Measurements from ENCODE around the gene SLX9.
A peak's percentile ranks its signal among the peaks of the same experiment; 100 is the strongest.

SLX9 gene

DNA sequence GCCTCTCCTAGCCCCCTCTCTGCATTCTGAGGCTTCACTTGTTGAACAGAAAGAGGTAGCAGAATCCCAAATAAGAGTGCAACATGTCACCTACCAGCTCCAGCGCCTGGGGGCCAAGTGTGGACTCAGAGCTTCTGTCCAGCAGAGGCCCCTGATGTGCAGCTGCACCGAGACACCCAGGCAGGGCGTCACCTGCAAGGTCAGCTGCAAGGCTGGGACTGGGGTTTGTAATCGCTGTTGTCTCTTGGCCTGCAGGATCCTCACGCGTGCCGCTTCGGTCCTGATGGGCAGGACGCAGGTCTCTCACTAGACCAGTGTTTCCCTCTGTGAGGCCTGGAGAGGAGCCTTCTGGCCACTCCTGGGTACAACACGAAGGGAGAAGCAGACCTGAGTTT is 4.3 kb upstream of the SLX9 start:
- Histone ChIP-seq H2BK5ac (ENCODE audit: low read depth, low read length, poor library complexity, severe bottlenecking) (no peak overlapping the region), H3K4me3 (ENCODE audit: insufficient read depth in 1 of 2, low read depth in 1 of 2, low read length in 2 of 2) (no peak overlapping the region), H4K91ac (ENCODE audit: low read length) (no peak overlapping the region), H4K8ac (ENCODE audit: low read length) (no peak overlapping the region), H3K18ac (ENCODE audit: low read depth in 1 of 2, low read length in 2 of 2) (no peak overlapping the region), H3K4ac (ENCODE audit: low read depth in 1 of 2, low read length in 2 of 2) (no peak overlapping the region), H3K9me3 (ENCODE audit: control insufficient read depth, low read length) (no peaks in the 10 kb centered on the region), H2AK5ac (ENCODE audit: low read length, severe bottlenecking) (no peak overlapping the region), H3K9ac (ENCODE audit: low read length) (no peak overlapping the region), H3K27ac (ENCODE audit: low read length, poor library complexity, severe bottlenecking) (no peak overlapping the region), H2BK120ac (ENCODE audit: low read depth, low read length) (no peak overlapping the region), H2BK15ac (ENCODE audit: low read depth, poor library complexity, severe bottlenecking) (no peak overlapping the region), H3K79me1 (replicated peaks; ENCODE audit: low read length, poor library complexity, severe bottlenecking) (no peaks in the 10 kb centered on the region), H2BK12ac (ENCODE audit: low read length in 2 of 2) (no peak overlapping the region), H3K14ac (ENCODE audit: low read length in 2 of 2) (no peak overlapping the region), H2AFZ (ENCODE audit: low read depth, low read length) (no peak overlapping the region), H3K4me2 (ENCODE audit: low read length, poor library complexity, severe bottlenecking) (no peak overlapping the region), H3K36me3 (ENCODE audit: control insufficient read depth in 1 of 2, insufficient read depth in 2 of 2, low read depth in 1 of 2, low read length in 2 of 2) (no peaks in the 10 kb centered on the region), H3K4me1 (ENCODE audit: control insufficient read depth, insufficient read depth, low read depth, low read length) (peaks cover 27% of the 10 kb centered on the region), H3K23ac (ENCODE audit: low read length in 2 of 2) (no peak overlapping the region), H3K27me3 (ENCODE audit: control insufficient read depth in 1 of 2, insufficient read depth in 1 of 2, low read length in 2 of 2) (peaks cover 35 to 62% of the 10 kb centered on the region in 2 experiments)
- WGBS: 96% methylated on average over 9 of the region's 10 CpGs
- DNase-seq: no peak

DNA sequence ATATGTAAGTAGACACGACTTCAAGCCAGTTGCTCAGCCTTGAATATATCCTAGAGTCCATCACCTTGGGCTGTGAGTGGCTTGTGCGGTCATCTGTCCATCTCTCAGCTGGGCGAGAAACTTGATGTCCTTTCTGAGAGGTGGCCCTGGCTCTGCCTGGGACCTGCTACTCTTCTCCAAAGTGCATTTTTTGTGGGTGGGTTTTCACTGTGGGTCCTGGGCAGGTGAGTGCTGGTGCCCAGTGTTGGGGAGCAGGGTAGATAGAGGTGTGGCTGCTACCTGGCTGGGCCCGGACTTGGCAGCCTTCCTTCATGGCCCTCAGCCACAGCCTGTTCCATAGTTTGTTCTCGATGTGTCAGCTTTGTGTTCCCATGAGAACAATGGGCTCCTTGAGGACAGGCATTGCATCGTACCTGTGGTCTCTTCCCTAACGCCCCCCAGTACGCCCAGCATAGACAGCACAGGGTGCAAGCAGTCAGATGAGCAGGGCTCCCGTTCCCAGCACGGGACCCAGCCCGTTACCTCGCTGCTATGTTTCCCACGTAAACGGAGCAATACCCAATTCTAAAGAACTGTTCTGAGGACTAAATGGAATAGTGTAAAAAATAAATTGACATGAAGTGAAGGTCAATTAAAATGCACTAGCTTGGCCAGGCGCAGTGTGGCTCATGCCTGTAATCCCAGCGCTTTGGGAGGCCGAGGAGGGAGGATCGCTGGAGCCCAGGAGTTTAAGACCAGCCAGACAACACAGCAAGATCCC is 877 bp upstream of the SLX9 start:
- Histone ChIP-seq H3K4ac (ENCODE audit: low read depth in 1 of 2, low read length in 2 of 2) (no peak overlapping the region), H2AFZ (ENCODE audit: low read depth, low read length) (no peak overlapping the region), H3K79me1 (replicated peaks; ENCODE audit: low read length, poor library complexity, severe bottlenecking) (peaks cover 19% of the 10 kb centered on the region), H3K27me3 (ENCODE audit: control insufficient read depth in 1 of 2, insufficient read depth in 1 of 2, low read length in 2 of 2) (peaks cover 5 to 32% of the 10 kb centered on the region in 2 experiments), H3K14ac (ENCODE audit: low read length in 2 of 2) (no peak overlapping the region), H3K9me3 (ENCODE audit: control insufficient read depth, low read length) (no peaks in the 10 kb centered on the region), H2BK15ac (ENCODE audit: low read depth, poor library complexity, severe bottlenecking) (no peak overlapping the region), H3K36me3 (ENCODE audit: control insufficient read depth in 1 of 2, insufficient read depth in 2 of 2, low read depth in 1 of 2, low read length in 2 of 2) (peaks cover 10 to 15% of the 10 kb centered on the region in 2 experiments), H2AK5ac (ENCODE audit: low read length, severe bottlenecking) (no peak overlapping the region), H4K8ac (ENCODE audit: low read length) (no peak overlapping the region), H4K91ac (ENCODE audit: low read length) (no peak overlapping the region), H3K27ac (ENCODE audit: low read length, poor library complexity, severe bottlenecking) (no peak overlapping the region), H3K18ac (ENCODE audit: low read depth in 1 of 2, low read length in 2 of 2) (no peak overlapping the region), H3K23ac (ENCODE audit: low read length in 2 of 2) (no peak overlapping the region), H3K4me2 (ENCODE audit: low read length, poor library complexity, severe bottlenecking) (peak overlapping the region; percentile 76), H2BK120ac (ENCODE audit: low read depth, low read length) (no peak overlapping the region), H2BK5ac (ENCODE audit: low read depth, low read length, poor library complexity, severe bottlenecking) (no peak overlapping the region), H3K4me1 (ENCODE audit: control insufficient read depth, insufficient read depth, low read depth, low read length) (peaks cover 12% of the 10 kb centered on the region), H3K4me3 (ENCODE audit: insufficient read depth in 1 of 2, low read depth in 1 of 2, low read length in 2 of 2) (peak overlapping the region; percentile 69 to 93), H2BK12ac (ENCODE audit: low read length in 2 of 2) (no peak overlapping the region), H3K9ac (ENCODE audit: low read length) (peak overlapping the region; percentile 93)
- WGBS: 93% methylated on average over 18 of the region's 18 CpGs
- no peak for DNase-seq

DNA sequence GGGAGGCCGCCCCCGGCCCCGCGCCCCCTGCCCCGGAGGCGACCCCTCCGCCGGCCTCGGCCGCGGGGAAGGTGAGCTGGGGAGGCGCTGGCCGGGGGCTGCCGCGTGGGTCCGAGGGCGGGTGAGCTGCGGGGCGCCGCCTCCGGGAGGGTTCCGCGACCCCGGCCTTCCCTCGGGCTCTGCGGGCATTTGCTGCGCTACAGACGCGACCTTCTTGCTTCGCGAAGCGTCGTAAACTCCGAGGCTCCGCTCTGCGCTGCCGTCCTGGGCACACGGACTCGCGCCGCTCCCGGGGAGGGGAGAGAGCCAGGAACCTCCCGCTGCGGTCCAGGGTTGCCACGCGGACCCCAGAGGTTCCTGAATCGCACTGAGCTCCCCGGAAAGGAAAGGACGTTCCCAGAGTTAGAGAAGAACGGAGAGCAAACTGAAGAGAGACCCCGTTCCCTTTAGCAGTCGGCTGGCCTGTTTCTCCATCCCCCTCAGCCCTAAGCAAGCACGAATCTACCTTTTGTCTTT is 345 bp downstream of the SLX9 start:
- Histone ChIP-seq H2BK5ac (ENCODE audit: low read depth, low read length, poor library complexity, severe bottlenecking) (no peak overlapping the region), H2BK12ac (ENCODE audit: low read length in 2 of 2) (no peak overlapping the region), H3K9ac (ENCODE audit: low read length) (peak overlapping the region; percentile 93), H3K4me2 (ENCODE audit: low read length, poor library complexity, severe bottlenecking) (peak overlapping the region; percentile 85), H3K9me3 (ENCODE audit: control insufficient read depth, low read length) (no peaks in the 10 kb centered on the region), H2AK5ac (ENCODE audit: low read length, severe bottlenecking) (no peak overlapping the region), H3K36me3 (ENCODE audit: control insufficient read depth in 1 of 2, insufficient read depth in 2 of 2, low read depth in 1 of 2, low read length in 2 of 2) (peaks cover 22 to 27% of the 10 kb centered on the region in 2 experiments), H3K4ac (ENCODE audit: low read depth in 1 of 2, low read length in 2 of 2) (no peak overlapping the region), H3K27me3 (ENCODE audit: control insufficient read depth in 1 of 2, insufficient read depth in 1 of 2, low read length in 2 of 2) (peaks cover 0 to 20% of the 10 kb centered on the region in 2 experiments), H2AFZ (ENCODE audit: low read depth, low read length) (peak overlapping the region; percentile 3), H2BK15ac (ENCODE audit: low read depth, poor library complexity, severe bottlenecking) (peak overlapping the region; percentile 93), H3K79me1 (replicated peaks; ENCODE audit: low read length, poor library complexity, severe bottlenecking) (peaks cover 27% of the 10 kb centered on the region), H3K27ac (ENCODE audit: low read length, poor library complexity, severe bottlenecking) (no peak overlapping the region), H4K91ac (ENCODE audit: low read length) (peak overlapping the region; percentile 46), H3K14ac (ENCODE audit: low read length in 2 of 2) (no peak overlapping the region), H3K18ac (ENCODE audit: low read depth in 1 of 2, low read length in 2 of 2) (no peak overlapping the region), H2BK120ac (ENCODE audit: low read depth, low read length) (no peak overlapping the region), H4K8ac (ENCODE audit: low read length) (peak overlapping the region; percentile 61), H3K23ac (ENCODE audit: low read length in 2 of 2) (peak overlapping the region in 1 of 2 experiments; percentile 83), H3K4me3 (ENCODE audit: insufficient read depth in 1 of 2, low read depth in 1 of 2, low read length in 2 of 2) (peak overlapping the region; percentile 69 to 93), H3K4me1 (ENCODE audit: control insufficient read depth, insufficient read depth, low read depth, low read length) (peaks cover 12% of the 10 kb centered on the region)
- DNase-seq: peak; percentile 37
- WGBS: under 1% methylated on average over 40 of the region's 53 CpGs

DNA sequence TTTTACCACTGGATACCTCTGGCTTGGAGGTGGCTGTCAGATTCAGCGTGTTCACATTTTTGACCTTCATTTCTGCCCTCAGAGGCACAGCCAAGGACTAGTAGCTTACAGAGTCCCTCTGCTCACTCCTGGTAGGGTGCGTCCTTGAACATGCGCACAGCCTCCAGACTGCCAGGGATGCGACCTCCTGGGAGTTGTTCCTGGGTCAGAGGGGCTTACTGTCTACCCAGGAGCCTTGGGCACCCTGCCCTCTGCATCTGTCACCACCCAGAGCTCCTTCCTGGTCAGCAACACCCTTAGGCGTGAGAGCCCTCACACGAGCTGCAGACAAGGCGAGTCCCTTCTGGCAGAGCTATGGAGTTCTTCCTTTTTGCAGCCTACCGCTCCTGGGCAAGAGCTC is 1.7 kb downstream of the SLX9 start:
- Histone ChIP-seq H3K36me3 (ENCODE audit: control insufficient read depth in 1 of 2, insufficient read depth in 2 of 2, low read depth in 1 of 2, low read length in 2 of 2) (peaks cover 25 to 40% of the 10 kb centered on the region in 2 experiments), H3K4me2 (ENCODE audit: low read length, poor library complexity, severe bottlenecking) (no peak overlapping the region), H3K9me3 (ENCODE audit: control insufficient read depth, low read length) (no peaks in the 10 kb centered on the region), H3K4ac (ENCODE audit: low read depth in 1 of 2, low read length in 2 of 2) (no peak overlapping the region), H3K23ac (ENCODE audit: low read length in 2 of 2) (no peak overlapping the region), H2AFZ (ENCODE audit: low read depth, low read length) (no peak overlapping the region), H3K27ac (ENCODE audit: low read length, poor library complexity, severe bottlenecking) (no peak overlapping the region), H3K79me1 (replicated peaks; ENCODE audit: low read length, poor library complexity, severe bottlenecking) (peaks cover 35% of the 10 kb centered on the region), H3K27me3 (ENCODE audit: control insufficient read depth in 1 of 2, insufficient read depth in 1 of 2, low read length in 2 of 2) (peaks cover 0 to 9% of the 10 kb centered on the region in 2 experiments), H3K18ac (ENCODE audit: low read depth in 1 of 2, low read length in 2 of 2) (no peak overlapping the region), H4K8ac (ENCODE audit: low read length) (no peak overlapping the region), H3K9ac (ENCODE audit: low read length) (peak overlapping the region; percentile 93), H3K4me3 (ENCODE audit: insufficient read depth in 1 of 2, low read depth in 1 of 2, low read length in 2 of 2) (peak overlapping the region in 1 of 2 experiments; percentile 93), H3K4me1 (ENCODE audit: control insufficient read depth, insufficient read depth, low read depth, low read length) (peaks cover 10% of the 10 kb centered on the region), H3K14ac (ENCODE audit: low read length in 2 of 2) (no peak overlapping the region), H2BK120ac (ENCODE audit: low read depth, low read length) (no peak overlapping the region), H2AK5ac (ENCODE audit: low read length, severe bottlenecking) (peak overlapping the region; percentile 31), H2BK12ac (ENCODE audit: low read length in 2 of 2) (no peak overlapping the region), H4K91ac (ENCODE audit: low read length) (no peak overlapping the region), H2BK5ac (ENCODE audit: low read depth, low read length, poor library complexity, severe bottlenecking) (no peak overlapping the region), H2BK15ac (ENCODE audit: low read depth, poor library complexity, severe bottlenecking) (peak overlapping the region; percentile 12)
- no peak for DNase-seq
- 97% methylated on average over 8 of the region's 8 CpGs for WGBS

All from mesenchymal stem cell (in vitro differentiated cells and primary cell).